ENCODE results near the gene PQBP1.

- TF ChIP-seq EZH2 (IDR thresholded peaks at IDR 0.05; ENCODE audit: borderline replicate concordance, low read depth, low read length, poor library complexity, severe bottlenecking) (no peak), CTCF (conservative IDR thresholded peaks at IDR 0.05; ENCODE audit: low read depth, low read length) (no peak)
Measured at GRCh38 chrX:48903290-48903689, 5.6 kb downstream of the PQBP1 start.
